NCI-H2029 (cell line): ENCODE results near the gene UNC13D.
"Not testable (repeated sequence)": the region's sequence is repeated elsewhere in the genome, so short reads cannot be mapped to it uniquely, and the experiment has no call there.

Source experiments
- DNase-seq: peaks from one replicate; lab custom pipeline; 2025; lab: John Stamatoyannopoulos, UW

The UNC13D gene

DNA sequence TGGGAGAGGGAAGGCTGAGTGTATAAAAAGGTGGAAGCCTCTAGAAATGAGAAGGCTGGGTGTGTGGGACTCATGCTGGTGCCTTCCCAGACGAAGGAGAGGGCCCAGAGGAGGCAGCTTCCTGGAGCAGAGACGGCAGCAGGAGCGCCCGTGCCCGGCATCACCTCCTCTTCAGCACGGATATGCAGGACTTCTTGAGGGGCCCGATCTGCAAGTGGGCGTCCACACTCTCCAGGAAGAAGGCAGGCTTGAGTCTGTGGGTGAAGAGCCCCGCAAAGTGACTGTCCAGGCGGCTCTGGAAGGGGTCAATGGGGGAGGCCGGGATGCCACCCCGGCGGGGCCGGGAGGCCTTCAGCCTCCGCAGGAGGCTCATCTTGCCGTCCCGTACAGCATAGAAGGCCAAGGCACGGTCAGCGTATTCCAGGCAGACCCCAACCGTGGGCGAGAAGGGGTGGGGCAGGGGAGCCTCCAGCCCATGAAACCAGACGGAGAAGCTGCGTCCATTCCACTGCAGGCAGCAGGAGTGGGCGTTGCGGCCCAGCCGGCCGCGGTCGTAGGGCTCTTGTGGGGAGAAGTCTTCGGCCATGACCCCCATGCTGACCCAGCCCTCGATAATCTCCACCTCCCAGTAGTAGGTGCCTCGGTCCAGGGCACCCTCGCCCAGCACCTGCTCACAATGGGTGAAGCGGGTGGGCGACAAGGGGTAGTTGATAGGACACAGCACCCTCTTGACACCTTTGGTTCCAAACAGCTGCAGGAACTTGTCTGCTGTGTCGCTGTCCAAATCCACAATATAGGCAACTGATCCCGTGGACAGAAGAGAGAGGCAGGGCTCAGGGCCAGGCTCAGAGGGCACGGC lies 30.3 kb upstream of the UNC13D start:
- no peak for DNase-seq

GRCh38 chr17:75873587-75874322 lies 29.6 kb upstream of the UNC13D start:
- DNase-seq = no peak

DNA sequence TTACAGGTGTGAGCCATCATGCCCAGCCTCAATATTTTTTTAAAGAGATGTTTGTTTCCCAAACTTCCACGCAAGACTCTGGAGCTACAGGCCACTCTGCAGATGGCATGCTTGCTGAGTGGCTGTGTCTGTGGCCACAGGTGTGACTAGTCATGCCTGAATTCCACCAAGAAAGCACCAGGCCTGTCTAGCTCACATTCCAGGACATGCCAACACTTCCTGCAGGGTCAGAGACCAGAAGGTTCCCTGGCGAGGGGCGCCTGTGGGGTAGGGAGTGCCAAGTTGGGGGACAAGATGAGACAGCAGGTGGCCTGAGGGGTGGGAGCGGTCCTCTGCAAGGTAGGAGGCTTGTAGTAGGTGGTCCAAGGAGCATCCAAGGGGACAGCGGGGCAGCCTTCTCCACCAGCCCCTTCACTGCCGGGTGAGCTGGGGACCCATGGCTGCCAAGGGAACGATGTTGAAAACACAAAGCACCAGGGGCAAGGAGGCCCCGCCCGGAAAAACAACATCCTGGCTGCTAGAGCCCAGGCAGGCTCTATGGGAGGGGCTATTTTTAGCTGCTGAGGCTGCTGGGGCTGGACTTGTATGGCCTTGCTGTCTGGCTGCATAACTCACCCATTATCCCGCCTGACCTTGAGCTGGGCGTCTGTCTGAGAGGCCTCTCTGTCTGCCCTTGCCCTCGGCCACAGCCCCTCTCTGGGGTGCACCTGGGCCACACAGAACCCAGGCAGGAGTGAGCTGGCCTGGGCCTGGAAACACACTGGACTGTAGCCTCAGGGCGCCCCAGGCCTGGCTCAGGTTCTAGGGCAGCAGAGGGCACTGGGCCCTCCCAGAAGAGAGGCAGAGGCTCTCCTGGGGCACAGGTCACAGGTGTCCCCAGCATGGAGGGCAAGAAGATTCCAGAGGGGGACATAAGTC lies 28.5 kb upstream of the UNC13D start:
- DNase-seq = peak; percentile 51

GRCh38 chr17:75870228-75870627 lies 26.0 kb upstream of the UNC13D start:
- not testable (repeated sequence) for DNase-seq

GRCh38 chr17:75869282-75870141 lies 25.3 kb upstream of the UNC13D start:
- no peak for DNase-seq

- DNase-seq = not testable (repeated sequence)
These were observed 24.6 kb upstream of the UNC13D start for GRCh38 chr17:75868730-75869281.

DNA sequence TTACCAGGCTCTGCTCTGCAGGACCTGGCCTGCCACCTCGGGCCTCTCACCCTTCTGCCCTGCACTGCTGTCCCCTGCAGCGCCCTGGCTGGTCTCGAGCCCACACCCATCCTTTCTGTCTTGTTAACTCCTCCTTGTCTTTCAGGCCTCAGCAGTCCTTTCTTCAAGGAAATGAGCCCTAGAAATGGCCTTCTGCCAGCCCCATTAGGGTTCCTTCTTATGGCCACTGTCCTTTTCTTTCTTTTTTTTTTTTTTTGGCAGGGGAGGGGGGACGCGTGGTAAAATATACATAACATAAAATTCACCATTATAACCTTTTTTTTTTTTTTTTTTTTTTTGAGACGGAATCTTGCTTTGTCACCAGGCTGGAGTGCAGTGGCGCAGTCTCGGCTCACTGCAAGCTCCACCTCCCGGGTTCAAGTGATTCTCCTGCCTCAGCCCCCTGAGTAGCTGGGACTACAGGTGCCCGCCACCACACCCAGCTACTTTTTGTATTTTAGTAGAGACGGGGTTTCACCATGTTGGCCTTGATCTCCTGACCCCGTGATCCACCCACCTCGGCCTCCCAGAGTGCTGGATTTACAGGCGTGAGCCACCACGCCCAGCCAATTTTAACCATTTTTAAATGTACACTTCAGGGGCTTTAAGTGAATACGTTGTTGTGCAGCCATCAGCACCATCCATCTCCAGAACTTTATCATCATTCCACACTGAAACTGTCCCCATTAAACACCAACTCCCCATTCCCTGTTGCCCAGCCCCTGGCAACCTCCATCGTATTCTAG lies 21.4 kb upstream of the UNC13D start:
- DNase-seq = not testable (repeated sequence)

DNA sequence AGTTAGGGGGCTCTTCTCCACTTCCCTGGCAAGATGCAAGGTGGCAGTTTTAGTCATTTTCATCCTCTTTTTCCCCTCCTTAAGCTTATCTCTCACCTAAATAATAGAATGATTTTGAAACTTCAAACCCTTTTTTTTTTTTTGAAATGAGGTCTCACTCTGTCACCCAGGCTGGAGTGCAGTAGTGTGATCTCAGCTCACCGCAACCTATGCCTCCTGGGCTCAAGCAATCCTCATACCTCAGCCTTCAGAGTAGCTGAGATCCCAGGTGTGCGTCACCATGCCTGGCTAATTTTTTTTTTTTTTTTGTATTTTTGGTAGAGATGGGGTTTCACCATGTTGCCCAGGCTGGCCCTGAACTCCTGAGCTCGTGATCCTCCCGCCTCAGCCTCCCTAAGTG lies 20.7 kb upstream of the UNC13D start:
- not testable (repeated sequence) for DNase-seq

DNA sequence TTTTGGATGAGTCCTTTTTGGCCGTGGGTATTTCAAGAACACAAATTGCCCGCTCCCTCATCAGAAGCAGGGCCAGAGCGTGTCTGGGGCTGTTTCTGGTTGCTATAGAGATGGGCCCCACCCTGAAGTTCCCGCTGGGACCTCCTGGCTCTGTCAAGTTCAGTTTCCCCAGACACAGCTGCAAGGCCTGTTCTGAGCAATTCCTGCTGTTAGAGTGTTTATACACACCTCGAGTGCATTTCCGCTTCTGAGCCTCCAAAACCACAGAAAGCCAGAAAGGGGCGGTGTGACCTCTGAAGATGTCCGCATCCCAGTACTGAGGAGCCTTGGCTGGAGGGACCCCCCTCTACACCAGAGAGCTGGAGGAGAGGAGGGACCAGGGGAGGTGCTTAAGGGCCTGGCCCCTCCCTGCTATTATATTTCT lies 20.3 kb upstream of the UNC13D start:
- DNase-seq = no peak

DNA sequence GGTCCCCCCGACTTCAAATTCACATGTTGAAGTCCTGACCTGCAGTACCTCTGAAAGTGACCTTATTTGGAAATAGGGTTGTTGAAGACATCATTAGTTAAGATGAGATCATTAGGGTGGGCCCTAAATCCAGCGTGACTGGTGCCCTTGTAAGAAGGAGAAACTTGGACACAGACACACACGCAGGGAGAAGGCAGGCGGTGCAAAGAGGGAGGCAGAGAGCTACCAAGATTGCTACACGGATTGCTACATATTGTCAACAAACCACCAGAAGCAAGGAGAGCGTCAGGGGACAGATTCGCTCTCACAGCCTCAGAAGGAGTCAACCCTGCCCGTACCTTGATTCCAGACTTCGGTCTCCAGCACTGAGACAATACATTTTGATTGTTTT lies 17.7 kb upstream of the UNC13D start:
- no peak for DNase-seq

DNA sequence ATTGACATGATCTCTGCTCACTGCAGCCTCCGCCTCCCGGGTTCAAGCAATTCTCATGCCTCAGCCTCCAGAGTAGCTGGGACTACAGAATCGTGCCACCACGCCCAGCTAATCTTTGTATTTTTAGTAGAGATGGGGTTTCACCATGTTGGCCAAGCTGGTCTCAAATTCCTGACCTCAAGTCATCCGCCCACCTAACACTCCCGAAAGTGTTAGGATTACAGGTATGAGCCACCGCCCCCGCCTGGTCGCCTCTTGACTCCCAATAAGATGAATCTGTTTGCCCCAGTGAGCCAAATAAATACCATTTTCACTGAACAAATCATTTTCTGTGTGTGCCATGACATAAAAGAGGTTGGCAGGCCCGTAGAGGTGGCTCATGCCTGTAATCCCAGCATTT lies 15.2 kb upstream of the UNC13D start:
- not testable (repeated sequence) for DNase-seq

DNA sequence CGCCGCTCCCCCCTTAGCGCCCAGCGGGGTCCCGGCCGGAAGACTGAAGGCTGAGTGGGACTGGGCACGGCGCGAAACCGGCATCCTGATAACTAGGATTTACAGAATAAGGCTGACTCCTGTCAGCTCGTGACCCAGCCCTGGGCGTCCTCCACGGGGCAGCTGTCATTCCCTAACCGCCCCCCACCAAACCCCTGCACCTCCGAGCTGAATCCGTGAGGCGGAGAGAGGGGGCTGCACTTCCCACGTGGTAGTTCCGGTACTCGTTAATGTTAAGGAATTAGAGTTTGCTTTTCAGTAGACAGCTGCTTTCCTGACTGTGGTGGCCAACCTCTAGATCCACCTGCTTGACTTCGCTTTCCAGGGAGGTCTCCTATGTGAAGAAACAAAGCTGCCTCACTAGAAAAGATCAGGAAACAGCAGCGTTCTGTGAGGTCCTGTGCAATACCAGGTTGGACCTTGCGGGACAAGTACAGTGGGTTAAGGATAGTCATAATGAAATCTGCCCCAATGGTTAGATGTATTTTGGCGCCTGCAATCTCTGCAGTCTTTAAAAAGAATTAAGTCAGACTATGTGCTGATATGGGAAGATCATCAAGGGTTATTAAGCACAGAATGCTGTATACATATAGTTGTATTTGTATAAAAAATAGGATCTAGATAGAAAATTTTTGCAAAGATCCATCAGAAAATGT lies 12.0 kb upstream of the UNC13D start:
- no peak for DNase-seq

DNA sequence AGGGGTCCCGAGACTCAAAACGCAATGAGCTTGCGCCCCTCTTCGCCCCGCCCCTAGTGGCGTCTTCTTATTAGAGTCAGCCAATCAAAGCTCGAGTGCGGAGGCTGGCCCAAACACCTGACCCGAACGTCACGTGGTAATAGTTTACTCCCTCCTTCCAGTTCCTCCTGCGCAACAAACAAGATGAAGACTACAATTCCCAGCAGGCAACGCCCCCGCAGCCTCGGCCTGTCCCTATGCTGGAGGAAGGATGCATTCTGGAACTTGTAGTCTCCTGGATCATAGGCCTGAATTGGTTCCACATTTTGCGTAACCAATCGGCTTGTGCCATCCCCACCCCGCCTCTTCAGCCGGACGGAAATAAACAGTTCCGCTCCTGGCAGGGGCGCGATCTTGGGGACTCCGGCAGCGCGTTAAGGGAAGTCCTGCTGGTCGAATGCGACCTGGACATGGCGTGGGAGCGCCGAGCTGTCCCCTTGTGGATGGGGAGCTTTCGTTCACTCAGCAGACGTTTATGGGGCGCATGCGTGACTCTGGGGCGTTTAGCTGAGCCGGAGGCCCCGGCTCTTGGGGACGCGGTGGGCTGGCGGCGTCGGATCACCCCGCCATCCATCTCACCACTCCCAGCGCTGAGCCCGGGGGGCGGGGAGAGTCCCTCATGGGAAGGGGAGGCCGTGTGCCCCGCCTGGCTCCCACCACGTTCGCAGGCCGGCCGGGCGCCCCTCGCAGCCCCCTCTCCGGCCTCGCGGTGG lies 11.3 kb upstream of the UNC13D start, which contains the start of gene WBP2:
WBP2 (minus strand) TSS at position 26 of the 752 bp plus-strand sequence. CDS start 38 bp downstream, outside the sequence.
- DNase-seq = peak; percentile 98

GRCh38 chr17:75854881-75855309 lies 10.7 kb upstream of the UNC13D start:
- DNase-seq = no peak

DNA sequence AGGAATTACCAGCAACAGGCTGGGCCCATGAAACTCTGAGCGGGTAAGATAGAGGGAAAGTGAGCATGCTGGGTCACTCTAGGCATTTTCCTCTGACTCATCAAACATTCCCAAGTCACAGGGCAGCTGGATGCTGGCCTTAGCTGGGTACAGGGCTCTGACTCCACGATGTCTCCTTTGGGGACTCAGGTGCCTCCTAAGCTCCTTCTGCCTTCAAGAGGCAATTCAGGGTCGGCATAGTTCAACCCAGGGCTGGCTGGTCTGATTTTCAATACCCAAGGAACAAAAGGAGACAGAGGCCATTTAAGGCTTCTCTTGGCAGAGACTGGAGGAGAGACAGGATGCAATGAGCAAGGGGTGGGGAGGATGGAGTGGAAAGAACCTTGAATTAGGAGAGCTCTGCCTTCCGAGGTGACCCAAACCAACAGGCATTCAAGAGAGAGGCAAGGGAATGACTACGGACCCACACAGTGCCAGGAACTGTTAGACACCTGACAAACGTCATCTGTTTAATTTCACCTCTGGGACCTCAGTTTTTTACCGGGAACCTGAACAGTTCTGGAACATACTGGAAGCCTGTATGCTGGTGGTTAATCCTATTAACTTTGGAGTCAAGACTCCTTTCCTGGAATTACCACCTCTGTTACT lies 10.0 kb upstream of the UNC13D start:
- DNase-seq = no peak

- no peak for DNase-seq
These were observed 9.2 kb upstream of the UNC13D start for GRCh38 chr17:75853433-75853832.

GRCh38 chr17:75851693-75851991 lies 7.4 kb upstream of the UNC13D start:
- not testable (repeated sequence) for DNase-seq
